K562 (cell line): Measurements from ENCODE around the gene PODXL. TPM values are rescaled to one million over a fixed set of nuclear protein-coding genes. Genes with fewer than 3 reads are reported as not detected.

Source experiments
- ATAC-seq: fragments of 200-7000 bp; cut with Tn5 transposase; 3 replicates; pipeline ENCODE4 v1.9.1; 2020; ENCODE audit warnings: moderate library complexity
- BruUV-seq: library from RNA; stranded (reverse); fragments of 400-500 nt; replicated peaks from 2 replicates; lab custom pipeline; 2021; lab: Mats Ljungman, UMichigan
- CTCF ChIA-PET: fragments of 300-600 bp; formaldehyde crosslinking; extraction: SDS; loops from one replicate; lab custom pipeline; 2021; ENCODE audit warnings: low intra/inter-chr PET ratio; lab: Yijun Ruan, JAX
- POLR2A ChIA-PET: fragments of 300-600, 350-650 bp; sonication (Branson Sonifier 250); formaldehyde crosslinking; extraction: SDS; loops from one replicate; lab custom pipeline; 2021; ENCODE audit warnings: antibody characterized with exemption, inconsistent platforms; lab: Yijun Ruan, JAX
- DNase-seq, 4 experiments: peaks; one replicate each; pipeline versions ENCODE4 v3.0.0 to v3.0.0-alpha.2; 2011 to 2018; ENCODE audit warnings: low spot score in 3 of 4, mixed read lengths in 3 of 4; ENCODE audit errors: extremely low read depth in 1 of 4
- FAIRE-seq: peaks from 2 replicates; lab custom pipeline; 2011; peaks lifted over from hg19 to GRCh38; lab: Jason Lieb, UNC
- H2AFZ ChIP-seq: 2 replicates; pipeline ENCODE4 v1.6.0; 2011; ENCODE audit warnings: low read depth, low read length, control low read depth, inconsistent platforms
- H3K27ac ChIP-seq: fragments of 200-600 bp; 3 replicates; pipeline ENCODE4 v1.8.0; 2011; ENCODE audit warnings: low read depth, mild to moderate bottlenecking, control low read depth, inconsistent platforms, low read length, moderate library complexity, mixed read lengths; ENCODE audit errors: extremely low read depth
- H3K27me3 ChIP-seq, 2 experiments: fragments of 300-600 bp in 1 of 2; 2 replicates in 1 of 2; 3 replicates in 1 of 2; pipeline versions ENCODE4 v1.6.0 to v1.8.0; 2011; ENCODE audit warnings: inconsistent platforms in 2 of 2, low read length in 2 of 2, mild to moderate bottlenecking in 1 of 2, mixed read lengths in 1 of 2, moderate library complexity in 1 of 2; ENCODE audit not compliant: control insufficient read depth in 2 of 2, insufficient read depth in 2 of 2
- H3K36me3 ChIP-seq: fragments of 300-600 bp; 3 replicates; pipeline ENCODE4 v1.8.0; 2011; ENCODE audit warnings: mild to moderate bottlenecking, low read length, inconsistent platforms; ENCODE audit not compliant: control insufficient read depth, insufficient read depth
- H3K4me1 ChIP-seq, 2 experiments: fragments of 200-600 bp in 1 of 2; replicated peaks in 1 of 2; 2 replicates in 1 of 2; 3 replicates in 1 of 2; pipeline versions ENCODE4 v1.5.1 to v1.8.0; 2011; ENCODE audit warnings: inconsistent platforms in 2 of 2, low read length in 2 of 2, mild to moderate bottlenecking in 1 of 2, mixed read lengths in 1 of 2, moderate library complexity in 1 of 2; ENCODE audit not compliant: control insufficient read depth in 2 of 2, insufficient read depth in 2 of 2
- H3K4me2 ChIP-seq: 2 replicates; pipeline ENCODE4 v1.6.1; 2011; ENCODE audit warnings: low read length, control low read depth, inconsistent platforms, mixed read lengths; ENCODE audit not compliant: insufficient read depth
- H3K4me3 ChIP-seq: fragments of 200-600 bp; sonication (generic), shearing (Covaris generic); 2 replicates; pipeline ENCODE4 v1.5.1; 2016; ENCODE audit warnings: control low read depth, inconsistent platforms
- H3K79me2 ChIP-seq: fragments of 200-600 bp; 3 replicates; pipeline ENCODE4 v1.8.0; 2011; ENCODE audit warnings: low read length, inconsistent platforms; ENCODE audit not compliant: control insufficient read depth, insufficient read depth
- H3K9ac ChIP-seq, 2 experiments: 2 replicates each; pipeline versions ENCODE4 v1.6.0 to v1.6.1; 2011; ENCODE audit warnings: low read depth in 2 of 2, low read length in 2 of 2, control low read depth in 1 of 2, inconsistent platforms in 1 of 2, mild to moderate bottlenecking in 1 of 2, mixed read lengths in 1 of 2; ENCODE audit not compliant: insufficient read depth in 1 of 2
- H3K9me1 ChIP-seq: one replicate; pipeline ENCODE4 v1.6.0; 2011; ENCODE audit warnings: inconsistent platforms, mild to moderate bottlenecking, low read length, moderate library complexity; ENCODE audit not compliant: control insufficient read depth, insufficient read depth
- H3K9me3 ChIP-seq: replicated peaks from 2 replicates; pipeline ENCODE4 v1.5.1; 2011; ENCODE audit warnings: low read depth, low read length, inconsistent platforms; ENCODE audit not compliant: control insufficient read depth, insufficient read depth
- H4K20me1 ChIP-seq: replicated peaks from 2 replicates; pipeline ENCODE4 v1.6.1; 2011; ENCODE audit warnings: low read length, inconsistent platforms, mixed read lengths; ENCODE audit not compliant: control insufficient read depth, insufficient read depth
- CLOCK ChIP-seq: fragments of 250-450 bp; sonication (Bioruptor Pico); IDR thresholded peaks from 2 replicates; pipeline ENCODE4 v1.4.0; 2020; ENCODE audit warnings: mild to moderate bottlenecking, moderate library complexity, borderline replicate concordance
- CREM ChIP-seq: IDR thresholded peaks from 2 replicates; pipeline ENCODE4 v1.6.1; 2014; ENCODE audit warnings: antibody characterized with exemption, low read depth
- GABPB1 ChIP-seq: sonication (generic); formaldehyde crosslinking; IDR thresholded peaks from 2 replicates; pipeline ENCODE4 v1.8.0; 2022; ENCODE audit warnings: mild to moderate bottlenecking, missing genetic modification reagents
- GTF2E2 ChIP-seq: fragments of 200-800 bp; sonication (Bioruptor generic); IDR thresholded peaks from 2 replicates; pipeline ENCODE4 v1.6.1; 2016; ENCODE audit warnings: missing genetic modification characterization, missing compliant biosample characterization
- HDAC6 ChIP-seq: IDR thresholded peaks from 2 replicates; pipeline ENCODE4 v1.6.1; 2012; ENCODE audit warnings: low read depth, mild to moderate bottlenecking, control low read depth, inconsistent platforms, low read length, moderate library complexity
- HIVEP1 ChIP-seq: fragments of 250-450 bp; sonication (Bioruptor Pico); IDR thresholded peaks from 2 replicates; pipeline ENCODE4 v1.4.0; 2020; ENCODE audit warnings: mild to moderate bottlenecking
- IFI16 ChIP-seq: fragments of 250-450 bp; sonication (Bioruptor Pico); IDR thresholded peaks from 2 replicates; pipeline ENCODE4 v2.1.2; 2022; ENCODE audit warnings: mild to moderate bottlenecking, inconsistent platforms
- KDM4B ChIP-seq, 2 experiments: fragments of 450-650 bp in 1 of 2; sonication (generic) in 1 of 2; IDR thresholded peaks; 2 replicates each; pipeline ENCODE4 v1.6.1; 2016 to 2017; ENCODE audit warnings: borderline replicate concordance in 2 of 2, antibody characterized with exemption in 1 of 2, low read depth in 1 of 2, mild to moderate bottlenecking in 1 of 2
- NFRKB ChIP-seq: fragments of 450-650 bp; IDR thresholded peaks from 2 replicates; pipeline ENCODE4 v1.6.1; 2016; ENCODE audit warnings: low read depth
- POLR2B ChIP-seq: fragments of 450-650 bp; IDR thresholded peaks from 2 replicates; pipeline ENCODE4 v1.6.1; 2018; ENCODE audit warnings: low read depth; ENCODE audit not compliant: partially characterized antibody
- USF1 ChIP-seq: sonication (generic); formaldehyde crosslinking; IDR thresholded peaks from 2 replicates; pipeline ENCODE4 v1.9.0; 2022; ENCODE audit warnings: mild to moderate bottlenecking, missing genetic modification reagents
- ZFP1 ChIP-seq: fragments of 450-650 bp; formaldehyde crosslinking; IDR thresholded peaks from 2 replicates; pipeline ENCODE4 v1.4.0; 2020; ENCODE audit warnings: mild to moderate bottlenecking, mixed read lengths
- ZNF444 ChIP-seq: fragments of 250-450 bp; sonication (Bioruptor Pico); IDR thresholded peaks from 2 replicates; pipeline ENCODE4 v1.4.0; 2020; ENCODE audit warnings: mild to moderate bottlenecking, moderate library complexity
- ZNF76 ChIP-seq: fragments of 250-450 bp; sonication (Bioruptor Pico); IDR thresholded peaks from 2 replicates; pipeline ENCODE4 v1.4.0; 2020; ENCODE audit warnings: mild to moderate bottlenecking, moderate library complexity, borderline replicate concordance
- WGBS: fragments of 100-300 bp; shearing (Covaris generic); methylation state at CpG from one replicate; pipeline ENCODE4 v1.1.6; 2016; ENCODE audit warnings: low coverage, mixed read lengths; ENCODE audit not compliant: insufficient coverage; ENCODE audit errors: missing lambda C conversion rate; 5-methylcytosine and 5-hydroxymethylcytosine counted together
- in situ Hi-C: fragments of 300-500 bp; cut with MboI; formaldehyde crosslinking; loops from 4 replicates; pipeline ENCODE4 v1.15.0; 2018; ENCODE audit warnings: inconsistent platforms, mixed read lengths
- intact Hi-C: fragments of 100-400 bp; cut with micrococcal nuclease; formaldehyde crosslinking; loops from 2 replicates; pipeline ENCODE4 v1.14.2; 2022
- polyA plus RNA-seq, 8 experiments: library from polyadenylated mRNA; depleted of rRNA in 4 of 8; stranded (reverse) in 5 of 8; unstranded in 3 of 8; fragments of >200 nt; fragmentation: Nextera tagmentation in 2 of 8; fragmentation: Illumina TruSeq in 1 of 8; extraction: Ambion mirVana in 2 of 8; extraction: Trizol in 1 of 8; gene quantifications; 2 replicates each; pipeline versions ENCODE4 v1.2.1 to v1.2.3, GENCODE V29; 2011 to 2014; ENCODE audit warnings: inconsistent platforms in 1 of 8, missing spikeins in 1 of 8
- total RNA-seq, 7 experiments: library from RNA; depleted of rRNA in 6 of 7; stranded (reverse); fragments of >200 nt in 6 of 7; fragmentation: Illumina TruSeq in 2 of 7; extraction: Trizol in 2 of 7; gene quantifications; 2 replicates each; pipeline versions ENCODE4 v1.2.1 to v1.2.3, GENCODE V29; 2011 to 2021; ENCODE audit warnings: low replicate concordance in 1 of 7

The PODXL gene
- total and polyA plus RNA-seq, 9 of the 15 experiments (the other 6 are each of a cell fraction or from before 2014, with no cell fraction given): 0.01 to 0.73 (median 0.07) TPM

GRCh38 chr7:131456338-131456737 lies 100.1 kb downstream of the PODXL start:
- H3K4me1 ChIP-seq: no peaks in the 10 kb centered on the region
- no peak for DNase-seq
- H3K27ac ChIP-seq: no peak overlapping the region
- H3K36me3 ChIP-seq: peaks cover 26% of the 10 kb centered on the region; the same call in 2 of the 3 replicates
- no peak for ATAC-seq
- WGBS: 95% methylated on average over 3 of the region's 3 CpGs
- H4K20me1 ChIP-seq: no peaks in the 10 kb centered on the region
- CTCF ChIA-PET: no interaction called here
- in situ Hi-C loops (no loop called here), intact Hi-C loops (no loop called here)
- no peaks in the 10 kb centered on the region for H3K27me3 ChIP-seq
- no peaks in the 10 kb centered on the region for H3K79me2 ChIP-seq
- H2AFZ ChIP-seq: no peak overlapping the region
- POLR2A ChIA-PET: interaction anchor here (2.4 kb wide), 1 partner anchor 15 kb away, joined by 8 read pairs; no protein-coding TSS in a partner anchor
- H3K4me3 ChIP-seq: no peak overlapping the region
- FAIRE-seq: no peak
- H3K9me1 ChIP-seq: no peaks in the 10 kb centered on the region
- H3K9ac ChIP-seq: no peak overlapping the region
- TF ChIP-seq HDAC6 (no peak), KDM4B (IDR thresholded peaks at IDR 0.05; ENCODE audit: borderline replicate concordance in 2 of 2, low read depth in 1 of 2) (no peak), ZFP1 (CRISPR knock-in tag) (no peak), POLR2B (no peak), GTF2E2 (no peak), ZNF444 (no peak), HIVEP1 (CRISPR knock-in tag) (no peak), IFI16 (CRISPR knock-in tag) (no peak), ZNF76 (CRISPR knock-in tag) (no peak), CREM (no peak), USF1 (CRISPR knock-in tag) (no peak), NFRKB (no peak), CLOCK (CRISPR knock-in tag) (no peak), GABPB1 (CRISPR knock-in tag) (no peak)
- H3K4me2 ChIP-seq: no peak overlapping the region
- no TSS peak for BruUV-seq
- H3K9me3 ChIP-seq: no peaks in the 10 kb centered on the region
